Astrocyte of the spinal cord (primary cell): ENCODE data around the gene DNM3.

Source experiments
- DNase-seq: peaks from one replicate; pipeline ENCODE4 v3.0.0; 2011; ENCODE audit warnings: low read depth, low spot score
- H3K4me3 ChIP-seq: 2 replicates; pipeline ENCODE4 v1.5.1; 2011; ENCODE audit warnings: low read depth, mild to moderate bottlenecking, low read length, moderate library complexity
- CTCF ChIP-seq: IDR thresholded peaks from 2 replicates; pipeline ENCODE4 v1.5.1; 2012; ENCODE audit warnings: low read depth, mild to moderate bottlenecking, low read length, inconsistent platforms
- in situ Hi-C: cut with HindIII; loops from 2 replicates; pipeline ENCODE4 v1.10.0; 2017; ENCODE audit warnings: low sequenced_read_pairs

The DNM3 gene

GRCh38 chr1:172268237-172268636 lies 426.9 kb downstream of the DNM3 start:
- TF ChIP-seq CTCF = no peak
- no peak for DNase-seq
- H3K4me3 ChIP-seq = no peak overlapping the region
- in situ Hi-C loops = no loop called here

DNA sequence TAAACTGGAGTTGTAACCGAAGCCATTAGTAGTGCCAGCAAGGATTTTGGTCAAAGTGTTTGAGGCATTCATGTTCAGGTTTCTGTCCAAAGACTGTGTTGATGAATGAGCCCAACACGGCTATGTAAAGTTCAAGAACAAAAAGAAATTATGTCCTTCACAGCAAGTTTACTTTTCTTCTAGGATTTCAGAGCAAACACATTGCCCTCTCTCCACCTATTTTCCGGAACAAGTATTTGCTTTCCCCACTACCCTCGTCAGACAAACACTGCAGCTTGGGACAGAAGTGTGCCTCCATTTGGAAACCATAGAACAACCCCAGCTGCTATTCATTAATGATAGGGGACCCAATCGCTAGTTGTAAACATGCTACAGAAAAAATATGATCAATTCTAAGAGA lies 427.8 kb downstream of the DNM3 start:
- DNase-seq = no peak
- TF ChIP-seq CTCF = no peak
- in situ Hi-C loops = no loop called here
- H3K4me3 ChIP-seq = no peak overlapping the region

GRCh38 chr1:172269644-172270043 lies 428.3 kb downstream of the DNM3 start:
- H3K4me3 ChIP-seq = no peak overlapping the region
- in situ Hi-C loops = no loop called here
- TF ChIP-seq CTCF = no peak
- DNase-seq = peak; percentile 37

DNA sequence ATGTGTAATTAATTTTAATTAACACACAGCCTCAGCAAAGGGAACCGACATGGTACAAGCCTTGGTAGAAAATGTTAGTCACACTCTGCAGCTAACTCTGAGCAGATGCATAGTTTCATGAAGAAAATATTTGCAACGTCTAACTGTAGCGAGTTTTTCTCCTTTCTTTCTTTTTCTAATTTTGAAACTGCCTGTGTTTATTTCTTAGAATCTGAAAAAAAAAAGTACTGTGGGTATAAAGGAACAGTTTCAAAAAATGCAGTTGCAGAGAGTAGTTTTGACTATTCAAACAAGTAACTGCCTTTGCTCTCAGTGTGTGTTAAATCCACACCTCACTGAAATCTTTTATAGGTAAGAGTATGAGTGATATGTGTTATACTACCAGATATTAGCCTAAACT lies 429.3 kb downstream of the DNM3 start:
- TF ChIP-seq CTCF = no peak
- H3K4me3 ChIP-seq = no peak overlapping the region
- in situ Hi-C loops = no loop called here
- peak; percentile 25 for DNase-seq

DNA sequence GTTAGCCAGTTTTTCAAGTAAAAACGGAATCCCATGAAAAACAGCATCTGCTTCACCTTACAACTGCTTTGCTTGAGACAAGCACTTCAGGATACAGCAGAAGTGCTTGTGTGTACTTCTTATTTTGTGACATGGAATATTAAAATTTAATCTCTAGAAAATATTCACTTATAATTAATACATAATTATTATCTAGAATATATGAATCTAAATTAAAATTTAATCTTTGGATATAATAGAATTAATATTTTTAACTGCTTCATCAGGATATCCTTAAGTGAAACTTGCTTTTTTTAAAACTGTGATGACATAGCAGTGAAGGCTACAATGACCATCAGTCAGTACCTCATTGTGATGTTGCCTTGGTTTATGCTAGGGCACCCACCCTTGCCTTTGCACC lies 430.8 kb downstream of the DNM3 start:
- in situ Hi-C loops = no loop called here
- no peak overlapping the region for H3K4me3 ChIP-seq
- TF ChIP-seq CTCF = no peak
- DNase-seq = no peak

DNA sequence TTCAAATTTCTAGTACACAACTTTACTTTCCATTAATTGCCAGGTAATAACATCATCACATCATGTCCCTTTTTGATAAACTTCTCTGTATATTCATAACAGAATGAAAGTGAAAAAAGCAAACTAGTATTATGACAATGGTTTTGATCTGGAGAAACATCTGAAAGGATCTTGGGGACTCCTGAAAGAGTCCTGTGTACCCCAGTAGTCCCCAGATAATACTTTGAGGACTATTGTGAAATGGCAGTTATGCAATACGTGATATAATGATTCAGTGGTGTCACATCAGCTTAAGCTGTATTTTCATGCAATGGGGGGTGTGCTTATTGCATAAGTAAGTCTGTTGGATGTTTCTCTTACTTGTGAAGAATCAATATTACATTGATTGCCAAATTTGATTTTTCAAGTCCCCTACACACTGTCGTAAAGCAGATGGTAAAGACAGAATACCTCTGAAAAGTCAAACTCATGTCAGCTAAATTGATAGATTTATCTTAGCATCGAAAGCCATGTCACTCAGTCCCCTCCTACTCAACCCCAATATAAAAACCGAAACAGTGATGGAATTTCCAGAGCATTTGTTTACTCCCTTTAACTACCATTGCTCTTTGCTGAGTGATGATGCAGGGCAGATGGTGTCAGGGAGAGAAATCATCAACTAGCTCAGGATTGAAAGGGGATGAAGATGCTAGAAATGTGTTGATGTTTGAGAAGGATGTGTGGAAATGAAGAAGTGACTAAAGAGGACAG lies 432.5 kb downstream of the DNM3 start:
- in situ Hi-C loops = no loop called here
- H3K4me3 ChIP-seq = no peak overlapping the region
- no peak for DNase-seq
- no peak for TF ChIP-seq CTCF
